MV-4-11 (cell line): ENCODE data around the gene KCNQ4.

Source experiments
- DNase-seq: peaks from one replicate; lab custom pipeline; 2025; lab: John Stamatoyannopoulos, UW

KCNQ4 gene

DNA sequence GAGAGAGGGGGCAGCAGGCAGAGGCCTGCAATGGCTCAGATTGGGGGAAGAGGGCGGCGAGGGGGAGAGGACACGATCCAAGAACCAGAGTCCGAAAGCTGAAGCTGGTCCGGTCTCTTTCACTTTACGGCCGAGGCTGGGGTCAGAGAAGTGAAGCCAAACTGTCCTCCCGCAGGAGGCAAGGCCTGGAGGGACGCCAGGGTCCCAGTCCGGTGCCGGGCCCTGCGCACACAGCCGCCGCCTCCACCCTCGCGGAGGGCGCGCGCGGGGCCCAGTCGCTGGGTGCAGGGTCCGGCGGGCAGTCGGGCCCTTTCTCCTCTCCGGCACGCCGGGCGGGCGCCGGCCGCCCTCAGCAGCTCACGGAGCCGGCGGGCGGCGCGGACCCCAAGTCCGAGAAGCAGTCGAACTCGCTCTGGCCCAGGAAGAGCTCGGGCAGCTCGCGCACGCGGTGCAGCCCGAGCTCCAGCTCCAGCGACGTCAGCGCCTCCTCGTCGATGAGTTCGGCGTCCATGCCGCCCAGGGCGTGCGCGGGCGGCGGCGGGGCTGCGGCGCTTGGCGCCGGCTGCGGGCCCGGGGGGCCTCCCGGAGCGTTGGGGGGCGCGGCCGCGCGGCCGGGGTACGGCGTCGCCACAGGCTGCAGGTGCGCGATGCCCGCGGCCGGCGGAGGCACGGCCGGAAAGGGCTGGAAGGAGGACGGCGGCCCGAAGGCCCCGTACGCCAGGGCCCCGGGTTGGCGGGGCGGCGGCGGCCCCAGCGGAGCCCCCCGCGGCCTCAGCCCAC lies 77.8 kb downstream of the KCNQ4 start:
- no peak for DNase-seq

GRCh38 chr1:40862008-40862863 lies 78.6 kb downstream of the KCNQ4 start, which contains the start of gene CITED4:
TSS of gene CITED4 (minus strand) at chr1:40862363. CDS start at chr1:40862127, 236 bp downstream.
- peak; percentile 92 for DNase-seq

- DNase-seq, result no peak
Observed at GRCh38 chr1:40868051-40868723, 84.6 kb downstream of the KCNQ4 start.

GRCh38 chr1:40870135-40870728 lies 86.6 kb downstream of the KCNQ4 start:
- DNase-seq, result no peak

GRCh38 chr1:40872276-40872675 lies 88.7 kb downstream of the KCNQ4 start:
- no peak for DNase-seq

- no peak for DNase-seq
Observed at GRCh38 chr1:40873863-40874472, 90.4 kb downstream of the KCNQ4 start.

DNA sequence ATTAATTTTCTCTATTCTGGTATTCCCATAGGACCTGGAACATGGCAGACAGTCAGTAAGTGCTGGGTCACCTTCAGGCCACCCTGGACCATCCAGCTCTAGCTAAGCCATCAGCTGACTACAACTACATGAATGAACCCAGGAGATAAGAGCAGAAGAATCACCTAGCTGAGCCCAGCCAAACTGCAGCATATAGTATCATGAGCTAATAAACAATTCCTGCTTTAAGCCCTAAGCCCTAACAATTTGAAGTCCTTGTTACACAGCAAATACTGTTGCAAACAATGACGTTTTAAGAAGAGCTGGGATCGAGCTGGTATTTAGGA lies 92.8 kb downstream of the KCNQ4 start:
- no peak for DNase-seq

GRCh38 chr1:40876891-40877290 lies 93.3 kb downstream of the KCNQ4 start:
- DNase-seq, result no peak

GRCh38 chr1:40877698-40878097 lies 94.1 kb downstream of the KCNQ4 start:
- DNase-seq, result peak; percentile 47

DNA sequence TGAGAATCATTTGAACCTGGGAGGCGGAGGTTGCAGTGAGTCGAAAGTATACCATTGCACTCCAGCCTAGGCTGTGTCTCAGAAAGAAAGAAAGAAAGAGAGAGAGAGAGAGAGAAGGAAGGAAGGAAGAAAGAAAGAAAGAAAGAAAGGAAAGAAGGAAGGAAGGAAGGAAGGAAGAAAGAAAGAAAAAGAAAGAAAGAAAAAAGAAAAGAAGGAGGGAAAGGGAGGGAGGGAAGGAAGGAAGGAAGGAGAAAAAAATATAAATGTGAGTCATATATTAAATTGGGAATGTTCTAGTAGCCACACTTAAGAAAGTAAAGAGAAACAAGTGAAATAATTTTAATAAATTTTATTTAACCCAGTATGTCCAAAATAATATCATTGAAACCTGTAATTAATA lies 95.3 kb downstream of the KCNQ4 start:
- no peak for DNase-seq

DNA sequence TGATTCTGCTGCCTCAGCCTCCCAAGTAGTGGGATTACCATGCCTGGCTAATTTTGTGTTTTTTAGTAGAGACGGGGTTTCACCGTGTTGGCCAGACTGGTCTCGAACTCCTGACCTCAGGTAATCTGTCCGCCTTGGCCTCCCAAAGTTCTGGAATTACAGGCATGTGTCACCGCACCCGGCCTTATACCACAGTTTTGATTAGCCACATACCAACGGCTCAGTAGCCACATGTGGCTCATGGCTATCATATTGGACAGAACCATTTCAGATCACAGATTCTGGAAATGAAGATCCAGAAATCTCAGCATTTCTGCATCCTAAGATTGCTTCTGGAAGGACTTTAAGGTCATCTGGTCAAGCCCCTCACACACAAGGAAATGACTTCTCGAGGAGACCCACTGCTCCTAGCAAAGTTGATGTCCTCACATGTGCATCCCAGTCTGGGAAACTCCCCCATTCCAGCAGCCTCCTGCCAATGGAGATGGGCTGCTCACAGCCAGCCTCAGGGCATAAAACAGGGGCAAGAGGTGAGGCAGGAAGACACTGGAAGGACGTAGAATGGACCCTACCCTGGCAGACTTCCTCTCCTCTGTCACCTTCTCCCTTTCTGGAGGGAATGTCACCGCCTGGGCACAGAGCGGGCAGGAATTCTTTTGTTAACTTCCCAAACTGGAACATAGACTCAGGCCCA lies 96.0 kb downstream of the KCNQ4 start:
- DNase-seq, result no peak

GRCh38 chr1:40880813-40881549 lies 97.4 kb downstream of the KCNQ4 start:
- no peak for DNase-seq

DNA sequence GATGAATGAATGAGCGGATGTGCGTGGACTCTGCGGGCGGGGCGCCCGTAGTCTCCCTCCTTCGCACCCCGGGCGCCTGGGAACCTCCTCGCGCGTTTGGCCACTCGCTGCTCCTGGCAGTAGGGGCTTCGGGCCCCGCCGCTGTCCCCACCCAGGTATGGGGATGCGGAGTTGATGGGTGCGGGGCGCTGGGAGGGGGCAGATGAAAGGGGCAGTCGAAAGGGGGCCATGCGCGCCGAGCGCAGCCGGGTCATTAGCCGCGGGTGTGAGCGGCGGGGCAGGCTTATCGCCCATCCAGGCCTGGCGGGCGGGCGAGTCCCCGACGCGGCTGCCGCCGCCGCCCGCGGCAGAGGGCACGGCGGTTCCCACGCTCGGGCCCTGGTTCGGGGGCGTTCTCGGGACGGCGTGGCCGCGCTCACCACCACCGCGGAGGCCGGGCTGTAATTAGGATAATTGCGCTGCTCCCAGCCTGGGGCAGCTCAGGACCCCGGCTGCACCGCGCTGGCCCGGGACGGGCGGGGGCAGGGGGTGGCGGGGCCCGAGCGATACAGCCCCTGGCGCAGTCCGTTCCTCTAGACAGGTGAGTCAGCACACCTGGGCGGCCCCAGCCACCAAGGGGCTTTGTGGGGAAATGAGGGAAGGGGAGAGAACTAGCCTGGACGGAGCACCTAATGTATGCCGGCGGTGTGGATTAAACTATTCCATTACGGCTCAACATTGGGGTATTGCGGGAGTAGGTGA lies 100.6 kb downstream of the KCNQ4 start:
- DNase-seq, result no peak

GRCh38 chr1:40886318-40887011 lies 102.9 kb downstream of the KCNQ4 start:
- DNase-seq, result no peak

DNA sequence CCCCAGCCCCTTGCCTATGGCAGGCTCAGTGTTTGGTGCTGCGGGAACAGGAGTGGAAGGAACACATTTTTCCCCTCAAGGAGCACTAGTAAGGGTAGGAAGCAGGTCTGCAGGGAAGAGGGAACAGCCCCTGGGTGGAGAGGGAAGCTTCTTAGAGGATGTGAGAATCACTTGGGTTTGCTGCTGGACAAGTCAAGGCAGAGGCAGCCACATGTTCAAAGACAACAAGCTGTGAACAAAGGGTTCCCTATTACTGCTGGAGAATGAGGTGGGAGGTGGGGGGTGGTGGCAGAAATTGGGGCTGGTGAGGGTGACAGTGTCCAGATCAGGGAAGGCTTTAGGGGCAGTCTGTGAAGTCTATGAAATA lies 103.4 kb downstream of the KCNQ4 start:
- DNase-seq, result no peak

- DNase-seq, result no peak
Observed at GRCh38 chr1:40887652-40888051, 104.1 kb downstream of the KCNQ4 start.
